HPDE6-E6E7 (cell line): ENCODE measurements around the gene CPNE7.
"Not testable (repeated sequence)": the region's sequence is repeated elsewhere in the genome, so short reads cannot be mapped to it uniquely, and the experiment has no call there.

Experiments used
- DNase-seq: peaks from one replicate; pipeline ENCODE4 v3.0.0; 2011; ENCODE audit warnings: missing footprints; ENCODE audit errors: extremely low spot score

CPNE7 gene

DNA sequence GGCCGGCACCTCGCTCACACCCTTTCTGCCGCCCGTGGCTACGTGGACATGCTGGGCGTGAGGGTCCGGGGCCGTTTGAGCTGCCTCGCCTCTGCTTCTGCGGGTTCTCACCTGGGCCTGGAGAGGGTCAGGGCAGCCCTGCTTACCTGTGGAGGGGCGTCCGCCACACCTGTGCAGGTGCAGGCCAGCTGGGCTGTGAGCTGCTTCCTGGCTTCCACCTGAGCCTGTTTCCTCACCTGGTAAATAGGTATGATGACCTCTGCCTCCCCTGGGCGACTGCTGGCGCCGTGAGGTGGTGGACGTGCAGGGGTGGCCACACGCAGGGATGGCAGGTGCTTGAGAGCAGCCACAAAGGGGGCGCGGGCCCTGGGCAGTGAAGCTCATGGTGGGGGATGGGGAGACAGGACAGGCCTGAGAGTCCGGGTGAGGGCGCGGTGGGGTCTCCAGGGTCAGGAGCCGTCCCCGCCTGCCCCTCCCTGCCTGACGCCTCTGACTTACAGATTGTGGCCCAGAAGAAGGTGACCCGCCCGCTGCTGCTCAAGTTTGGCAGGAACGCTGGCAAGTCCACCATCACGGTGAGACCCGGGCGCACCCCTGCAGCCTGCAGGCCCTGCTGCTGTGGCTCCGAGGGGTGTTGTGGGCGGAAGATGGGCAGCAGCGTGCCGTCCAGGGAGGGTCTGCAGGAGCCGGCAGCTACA, 7.8 kb downstream of the CPNE7 start:
- DNase-seq = no peak

DNA sequence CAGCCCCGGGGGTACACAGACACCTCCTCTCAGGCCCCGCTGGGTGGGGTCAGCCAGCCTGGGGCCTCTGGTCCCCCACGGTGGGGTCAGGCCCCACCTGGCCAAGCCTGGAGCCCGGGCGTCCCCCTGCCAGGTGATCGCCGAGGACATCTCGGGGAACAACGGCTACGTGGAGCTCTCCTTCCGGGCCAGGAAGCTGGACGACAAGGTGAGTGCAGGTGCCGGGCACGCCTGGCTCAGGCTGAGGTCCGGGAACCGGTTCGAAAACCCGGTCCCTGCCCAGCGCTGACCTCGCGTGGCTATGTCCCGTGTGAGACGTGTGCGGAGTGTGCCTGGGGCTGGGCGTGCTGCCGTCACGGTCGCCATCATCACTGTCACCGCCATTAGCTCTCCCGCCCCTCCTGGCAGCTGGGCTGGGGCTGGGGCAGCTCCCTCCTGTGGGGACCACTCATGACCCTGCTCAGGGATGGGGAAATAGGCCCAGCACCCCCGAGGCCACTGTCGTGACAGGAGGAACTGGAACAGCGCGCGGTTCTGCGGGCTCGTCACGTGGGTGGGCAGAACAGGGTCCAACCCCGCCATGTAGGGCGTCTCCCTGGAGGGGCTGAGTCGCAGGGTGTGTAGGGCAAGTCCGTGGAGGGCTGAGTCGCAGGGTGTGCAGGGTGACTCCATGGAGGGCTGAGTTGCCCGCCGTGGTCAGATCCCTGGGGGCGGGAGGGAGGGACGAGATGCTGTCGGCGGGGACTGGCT, 8.5 kb downstream of the CPNE7 start:
- no peak for DNase-seq

- no peak for DNase-seq
Observed at GRCh38 chr16:89584768-89585549, 9.4 kb downstream of the CPNE7 start.

- no peak for DNase-seq
Observed at GRCh38 chr16:89586218-89586617, 10.7 kb downstream of the CPNE7 start.

- DNase-seq = no peak
Observed at GRCh38 chr16:89586853-89587252, 11.3 kb downstream of the CPNE7 start.

GRCh38 chr16:89587676-89588075, 12.1 kb downstream of the CPNE7 start:
- DNase-seq = not testable (repeated sequence)

GRCh38 chr16:89588413-89589109, 13.0 kb downstream of the CPNE7 start:
- DNase-seq = no peak

DNA sequence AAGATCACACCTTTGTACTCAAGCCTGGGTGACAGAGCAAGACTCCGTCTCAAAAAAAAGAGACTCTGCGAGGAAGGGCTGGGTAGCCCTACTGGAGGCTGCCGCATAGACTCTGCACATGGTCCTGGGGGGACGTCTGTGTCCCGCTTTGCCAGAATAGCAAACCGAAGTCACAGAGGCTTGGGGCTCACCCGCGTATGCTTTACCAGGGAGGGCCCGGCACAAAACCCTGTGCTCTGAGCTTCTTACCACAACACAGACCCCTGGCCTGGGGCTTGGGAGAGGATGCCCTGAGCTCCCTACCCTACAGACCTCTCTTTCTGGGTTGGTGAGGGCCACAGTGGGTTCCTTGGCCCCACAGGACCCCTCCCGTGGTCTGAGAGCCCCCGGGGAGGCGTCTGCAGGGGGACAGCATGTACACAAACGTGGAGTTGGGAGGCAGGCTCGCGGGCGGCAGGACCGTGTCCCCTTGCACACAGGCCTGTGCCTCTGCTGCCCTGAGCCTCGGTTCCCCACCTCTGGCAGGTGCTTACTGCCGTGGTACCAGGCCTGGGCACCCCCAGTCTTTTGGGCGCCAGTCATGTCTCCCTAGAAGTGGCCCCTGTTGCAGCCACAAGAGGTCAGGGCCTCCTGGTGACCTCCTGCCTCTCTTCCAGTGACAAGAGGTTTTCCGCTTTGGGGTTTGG, 13.8 kb downstream of the CPNE7 start:
- DNase-seq = no peak

DNA sequence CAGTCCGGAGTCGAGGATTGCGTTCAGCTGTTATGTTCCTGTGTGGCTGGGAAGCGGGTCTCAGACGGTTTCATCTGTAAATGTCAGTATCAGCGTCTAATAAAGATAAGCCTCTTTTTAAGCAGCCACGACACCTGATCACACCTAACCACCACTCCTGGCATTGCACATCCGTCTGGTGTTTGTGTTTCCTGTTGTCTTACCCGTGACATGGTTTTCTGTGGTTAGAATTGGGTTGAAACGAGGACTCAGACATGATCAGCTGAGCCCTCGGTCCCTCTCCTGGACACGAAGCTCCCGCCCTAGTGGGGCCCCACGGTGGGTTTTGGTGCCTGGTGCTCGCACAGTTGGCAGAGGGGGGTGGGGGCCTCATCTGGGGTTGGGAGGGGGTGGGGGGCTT, 18.3 kb downstream of the CPNE7 start:
- no peak for DNase-seq

- DNase-seq = no peak
Observed at GRCh38 chr16:89595330-89596060, 19.9 kb downstream of the CPNE7 start.

GRCh38 chr16:89596061-89596689, 20.6 kb downstream of the CPNE7 start:
- no peak for DNase-seq

DNA sequence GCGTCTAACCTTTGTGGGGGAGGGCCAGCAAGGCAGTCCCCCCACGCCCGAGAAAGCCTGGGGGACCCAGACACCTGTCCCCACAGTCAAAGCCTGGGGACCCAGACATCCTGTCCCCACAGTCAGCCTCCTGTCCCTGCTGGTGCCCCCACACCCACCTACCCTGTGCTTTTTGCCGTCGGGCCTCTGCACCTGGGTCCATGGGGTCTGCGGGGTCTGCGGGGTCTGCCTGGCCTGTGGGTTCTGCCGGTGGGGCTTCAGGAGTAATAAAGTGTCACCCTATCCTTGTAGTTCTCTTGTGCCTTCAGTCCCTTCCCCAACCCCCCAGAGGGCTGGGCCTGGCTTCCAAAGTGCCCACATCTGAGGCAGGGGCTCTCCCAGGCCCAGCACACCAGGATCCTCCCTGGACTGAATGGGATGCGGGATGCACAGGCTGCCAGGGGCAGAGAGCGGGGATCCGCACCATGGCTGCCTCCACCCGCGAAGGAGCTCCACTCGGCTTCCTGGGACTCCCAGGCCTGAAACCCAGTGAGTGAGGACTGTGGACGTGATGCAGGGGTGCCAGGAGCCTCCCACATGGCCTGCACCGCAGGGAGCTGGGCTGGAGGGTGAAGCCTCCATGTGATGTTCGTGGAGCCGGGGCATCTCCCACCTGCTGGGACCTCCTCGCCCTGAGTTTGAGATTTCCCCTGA, 21.5 kb downstream of the CPNE7 start:
- no peak for DNase-seq

GRCh38 chr16:89598199-89598598, 22.6 kb downstream of the CPNE7 start:
- no peak for DNase-seq

DNA sequence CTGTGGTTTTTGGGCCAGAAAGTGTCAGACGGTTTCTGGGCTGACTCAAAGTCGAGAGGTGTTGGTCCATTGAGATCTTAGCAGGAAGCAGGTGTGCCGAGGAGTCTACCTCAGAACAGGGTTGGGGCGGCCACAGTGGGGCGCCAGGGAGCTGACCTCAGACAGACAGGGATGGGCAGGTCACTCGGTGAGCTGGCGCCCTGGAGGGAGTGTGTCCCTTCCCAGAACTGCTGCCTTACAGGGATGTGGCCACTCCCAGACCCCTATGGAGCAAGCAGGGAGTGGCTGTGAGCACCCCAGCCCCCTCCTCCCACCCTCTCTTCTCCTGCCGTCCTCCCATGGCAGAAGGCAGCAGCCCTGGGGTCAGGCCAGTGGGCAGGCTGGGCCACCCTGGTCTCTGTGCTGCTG, 23.9 kb downstream of the CPNE7 start:
- no peak for DNase-seq

GRCh38 chr16:89599902-89600301, 24.3 kb downstream of the CPNE7 start:
- DNase-seq = no peak

GRCh38 chr16:89600427-89600826, 24.9 kb downstream of the CPNE7 start:
- no peak for DNase-seq

GRCh38 chr16:89600956-89601355, 25.4 kb downstream of the CPNE7 start:
- no peak for DNase-seq

- no peak for DNase-seq
Observed at GRCh38 chr16:89601906-89602272, 26.3 kb downstream of the CPNE7 start.

GRCh38 chr16:89602273-89602951, 26.9 kb downstream of the CPNE7 start:
- DNase-seq = peak; percentile 97
